ENCODE results near the gene RAB11FIP5. TPM values are rescaled to one million over a fixed set of nuclear protein-coding genes. Genes with fewer than 3 reads are reported as not detected.

The RAB11FIP5 gene
- total and polyA plus RNA-seq, 8 donors: 4.7 to 39.1 (median 13.4) TPM

DNA sequence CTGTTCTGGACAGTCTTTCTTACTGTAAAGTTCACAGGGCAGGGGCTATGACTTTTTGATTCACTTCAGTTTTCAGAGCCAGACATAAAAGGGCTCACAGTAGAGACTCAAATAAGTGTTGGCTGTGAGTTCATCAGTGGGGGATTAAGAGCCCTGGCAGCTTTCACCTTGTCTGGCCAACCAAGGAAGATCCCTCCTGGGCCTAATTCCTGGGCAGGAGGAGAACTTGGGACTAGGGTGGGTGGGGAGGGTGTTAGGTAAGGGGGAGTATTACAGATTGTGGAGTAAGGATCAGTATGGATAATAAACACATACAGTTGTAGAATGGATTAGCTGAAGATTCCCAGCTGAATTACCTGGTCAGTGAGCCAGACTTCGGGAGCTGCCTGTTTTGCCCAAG lies 40.3 kb downstream of the RAB11FIP5 start:
- 64 to 96% (median 93%) methylated on average over 1 of the region's 1 CpG for WGBS, 5 donors
- TF ChIP-seq POLR2A (IDR thresholded peaks at IDR 0.05): no peak
- TF ChIP-seq POLR2AphosphoS5 (IDR thresholded peaks at IDR 0.05): no peak
- no peak for TF ChIP-seq EP300 (IDR thresholded peaks at IDR 0.05)
- TF ChIP-seq, protein P1, sequence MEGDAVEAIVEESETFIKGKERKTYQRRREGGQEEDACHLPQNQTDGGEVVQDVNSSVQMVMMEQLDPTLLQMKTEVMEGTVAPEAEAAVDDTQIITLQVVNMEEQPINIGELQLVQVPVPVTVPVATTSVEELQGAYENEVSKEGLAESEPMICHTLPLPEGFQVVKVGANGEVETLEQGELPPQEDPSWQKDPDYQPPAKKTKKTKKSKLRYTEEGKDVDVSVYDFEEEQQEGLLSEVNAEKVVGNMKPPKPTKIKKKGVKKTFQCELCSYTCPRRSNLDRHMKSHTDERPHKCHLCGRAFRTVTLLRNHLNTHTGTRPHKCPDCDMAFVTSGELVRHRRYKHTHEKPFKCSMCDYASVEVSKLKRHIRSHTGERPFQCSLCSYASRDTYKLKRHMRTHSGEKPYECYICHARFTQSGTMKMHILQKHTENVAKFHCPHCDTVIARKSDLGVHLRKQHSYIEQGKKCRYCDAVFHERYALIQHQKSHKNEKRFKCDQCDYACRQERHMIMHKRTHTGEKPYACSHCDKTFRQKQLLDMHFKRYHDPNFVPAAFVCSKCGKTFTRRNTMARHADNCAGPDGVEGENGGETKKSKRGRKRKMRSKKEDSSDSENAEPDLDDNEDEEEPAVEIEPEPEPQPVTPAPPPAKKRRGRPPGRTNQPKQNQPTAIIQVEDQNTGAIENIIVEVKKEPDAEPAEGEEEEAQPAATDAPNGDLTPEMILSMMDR (IDR thresholded peaks at IDR 0.05): no peak

DNA sequence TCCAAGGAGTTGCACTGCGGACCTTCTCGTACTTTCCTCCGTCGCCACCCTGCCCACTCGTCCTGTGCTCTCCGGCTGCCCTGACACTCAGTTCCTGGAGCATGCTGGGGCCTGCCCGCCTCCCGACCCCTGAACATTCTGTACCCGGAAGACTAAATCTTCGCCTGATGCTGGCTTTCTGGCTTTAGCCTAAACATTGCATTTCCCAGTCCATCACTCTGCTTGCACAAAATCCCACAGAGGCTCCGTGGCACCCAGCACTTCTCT lies 40.7 kb downstream of the RAB11FIP5 start:
- peak in 2 of 3 donors; percentile 4 to 23 for TF ChIP-seq POLR2AphosphoS5 (IDR thresholded peaks at IDR 0.05)
- TF ChIP-seq, protein P1 (IDR thresholded peaks at IDR 0.05): no peak
- Histone ChIP-seq H3K4me3 (peak overlapping the region; percentile 66 to 84 (median 76)), H3K27me3 (no peaks in the 10 kb centered on the region), H3K36me3 (peaks cover 0 to 29% (median 20%) of the 10 kb centered on the region in 4 donors), H3K4me1 (peaks cover 22 to 42% (median 36%) of the 10 kb centered on the region in 4 donors), H3K27ac (peak overlapping the region; percentile 94 to 99 (median 96)), H3K9me3 (no peaks in the 10 kb centered on the region)
- 6 to 24% (median 8%) methylated on average over 6 to 11 of the region's 11 CpGs for WGBS, 5 donors
- DNase-seq: peak; percentile 40 to 61
- intact Hi-C loops (cut with DNase I; ENCODE audit: low total_unique reads): no loop called here

More for the DNA sequence above, 40.3 kb downstream of the RAB11FIP5 start:
- Histone ChIP-seq H3K27ac (peak overlapping the region in 4 of 5 donors; percentile 94 to 98 (median 96)), H3K36me3 (peaks cover 0 to 29% (median 20%) of the 10 kb centered on the region in 4 donors), H3K9me3 (no peaks in the 10 kb centered on the region), H3K27me3 (no peaks in the 10 kb centered on the region), H3K4me1 (peaks cover 22 to 42% (median 36%) of the 10 kb centered on the region in 4 donors), H3K4me3 (peak overlapping the region; percentile 66 to 84 (median 76))
- intact Hi-C loops (cut with DNase I; ENCODE audit: low total_unique reads): no loop called here
- no peak for DNase-seq

DNA sequence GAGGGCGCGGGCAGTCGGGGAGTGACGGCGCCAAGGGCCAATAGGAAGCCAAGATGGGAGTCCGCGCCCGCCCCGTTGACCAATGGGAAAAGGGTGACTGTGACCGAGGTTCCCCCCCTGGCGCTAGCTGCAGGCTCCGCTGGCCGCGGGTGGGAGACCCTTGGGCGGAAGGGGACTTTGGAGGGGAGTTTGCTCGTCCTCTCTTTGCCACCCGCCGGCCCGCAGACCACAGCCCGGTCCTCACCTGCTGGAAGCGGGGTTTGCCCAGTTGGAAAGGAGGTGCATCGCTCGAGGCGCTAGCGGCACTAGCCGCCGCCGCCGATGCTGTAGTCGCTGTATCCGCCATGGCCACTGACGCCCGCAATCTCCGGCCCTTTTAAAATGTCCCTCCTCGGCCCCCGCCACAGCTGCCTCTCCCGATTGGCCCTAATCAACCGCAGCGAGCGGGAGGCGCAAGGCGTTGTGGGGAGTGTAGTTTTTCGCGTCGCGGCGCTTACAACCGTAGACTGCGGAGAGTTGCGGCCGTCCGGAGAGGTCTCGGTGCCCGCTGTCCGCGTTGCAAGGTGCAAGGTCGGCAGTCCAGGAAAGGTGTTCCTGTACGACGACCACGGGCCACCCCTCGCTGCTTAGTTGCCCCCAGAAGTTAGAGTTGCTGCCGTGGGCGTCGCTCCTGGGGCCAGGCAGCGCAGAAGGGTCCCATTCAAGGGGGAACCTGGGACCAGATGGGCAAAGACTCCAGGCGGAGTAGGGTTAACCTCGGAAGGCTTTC lies 41.2 kb downstream of the RAB11FIP5 start, which contains the start of gene SFXN5:
TSS of gene SFXN5 (minus strand) at position 353 of the 769 bp plus-strand sequence. CDS start at position 346, 7 bp downstream.
- WGBS, 5 donors: 0 to 2% (median 1%) methylated on average over 35 to 67 of the region's 67 CpGs; no CpG with 5 or more reads in 1 of the 5 donors
- Histone ChIP-seq H3K4me3 (peak within 1 kb of the TSS; percentile 66 to 84 (median 76)), H3K4me1 (peaks cover 22 to 42% (median 36%) of the 10 kb centered on the region in 4 donors), H3K27me3 (no peaks in the 10 kb centered on the region), H3K9me3 (no peaks in the 10 kb centered on the region), H3K36me3 (peaks cover 0 to 25% (median 20%) of the 10 kb centered on the region in 4 donors), H3K27ac (peak within 1 kb of the TSS; percentile 94 to 99 (median 96))
- TF ChIP-seq POLR2AphosphoS5 (IDR thresholded peaks at IDR 0.05) (peak; percentile 74 to 90 (median 75)), POLR2A (IDR thresholded peaks at IDR 0.05) (no peak), EP300 (IDR thresholded peaks at IDR 0.05) (no peak)
- TF ChIP-seq, protein P1 (IDR thresholded peaks at IDR 0.05): peak in 3 of 7 experiments; percentile 15 to 31 (median 19)
- DNase-seq: peak; percentile 99
- intact Hi-C loops (cut with DNase I; ENCODE audit: low total_unique reads): no loop called here

DNA sequence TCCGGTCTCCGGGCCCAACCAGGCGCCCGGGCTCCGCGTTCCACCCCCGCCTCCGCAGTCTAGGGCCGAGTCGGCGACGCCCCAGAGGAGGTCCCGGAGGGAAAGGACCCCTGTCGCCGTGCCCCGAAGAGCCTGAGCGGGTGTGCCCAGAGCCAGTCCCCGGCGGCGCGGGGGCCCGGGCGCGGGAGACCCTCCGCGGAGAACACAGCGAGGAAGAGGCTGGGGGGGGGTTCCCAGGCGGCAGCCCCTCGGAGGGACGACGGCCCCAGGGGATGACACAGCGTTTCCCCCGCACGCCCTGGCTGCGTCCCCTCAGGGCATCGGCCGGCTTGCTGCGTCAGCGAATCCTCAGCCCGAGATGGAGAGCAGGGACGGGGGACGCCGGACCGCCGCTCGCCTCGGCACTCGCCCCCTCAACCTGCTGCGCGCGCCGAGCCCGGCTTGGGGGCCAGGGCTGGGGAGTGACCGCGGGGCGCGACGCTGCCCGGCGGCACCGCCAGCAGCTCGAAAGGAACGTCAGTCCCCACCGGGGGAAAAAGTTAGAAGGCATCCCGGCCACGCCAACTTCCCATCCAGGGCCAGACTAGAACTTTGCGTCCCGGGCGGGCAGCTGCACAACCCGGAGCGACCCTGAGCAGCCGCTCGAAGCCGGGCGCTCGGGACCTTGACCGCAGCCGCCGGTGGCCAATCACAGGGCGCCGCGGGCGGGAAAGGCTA lies 41.9 kb downstream of the RAB11FIP5 start:
- intact Hi-C loops (cut with DNase I; ENCODE audit: low total_unique reads): no loop called here
- Histone ChIP-seq H3K36me3 (peaks cover 0 to 17% (median 16%) of the 10 kb centered on the region in 4 donors), H3K4me1 (peaks cover 22 to 40% (median 36%) of the 10 kb centered on the region in 4 donors), H3K27ac (peak overlapping the region; percentile 94 to 99 (median 96)), H3K9me3 (no peaks in the 10 kb centered on the region), H3K4me3 (peak overlapping the region; percentile 66 to 84 (median 76)), H3K27me3 (no peaks in the 10 kb centered on the region)
- TF ChIP-seq POLR2AphosphoS5 (IDR thresholded peaks at IDR 0.05): peak in 2 of 3 donors; percentile 47 to 56
- TF ChIP-seq POLR2A (IDR thresholded peaks at IDR 0.05): peak in 1 of 4 donors; percentile 10
- TF ChIP-seq, protein P1 (IDR thresholded peaks at IDR 0.05): no peak
- 0 to 1% (median 0%) methylated on average over 22 to 83 of the region's 83 CpGs for WGBS, 5 donors
- DNase-seq: peak; percentile 40 to 77

All from stomach (tissue), 9 donors.